ENCODE data around the gene PPP2R5C. TPM values are rescaled to one million over a fixed set of nuclear protein-coding genes. Genes with fewer than 3 reads are reported as not detected.

Gene PPP2R5C
- total RNA-seq, 1 experiment from 2014 or later: 89.9 TPM

GRCh38 chr14:101862711-101863110, 101.2 kb downstream of the PPP2R5C start:
- no peak for TF ChIP-seq ATF1 (CRISPR knock-in tag; IDR thresholded peaks at IDR 0.05)
- TF ChIP-seq ZBTB21 (CRISPR knock-in tag; IDR thresholded peaks at IDR 0.05; ENCODE audit: borderline replicate concordance): no peak
- no peak for TF ChIP-seq PRRX2 (CRISPR knock-in tag; IDR thresholded peaks at IDR 0.05)
- no peak for TF ChIP-seq MXD4 (CRISPR knock-in tag; IDR thresholded peaks at IDR 0.05; ENCODE audit: borderline replicate concordance)
- Mint-ChIP-seq H3K9me3 (no peaks in the 10 kb centered on the region), H3K36me3 (no peaks in the 10 kb centered on the region; the same call in 1 of the 2 replicates), H3K4me1 (no peaks in the 10 kb centered on the region), H3K4me3 (no peak overlapping the region), H3K27ac (no peak overlapping the region), H3K27me3 (ENCODE audit: low read depth) (no peaks in the 10 kb centered on the region)
- POLR2A ChIA-PET: no interaction called here
- CTCF ChIA-PET: no interaction called here
- ATAC-seq: no peak
- no peak for DNase-seq (ENCODE audit: low spot score)

GRCh38 chr14:101865288-101865687, 103.8 kb downstream of the PPP2R5C start:
- ATAC-seq: no peak
- Mint-ChIP-seq H3K27me3 (ENCODE audit: low read depth) (no peaks in the 10 kb centered on the region), H3K9me3 (no peaks in the 10 kb centered on the region), H3K4me1 (no peaks in the 10 kb centered on the region), H3K4me3 (no peak overlapping the region), H3K36me3 (no peaks in the 10 kb centered on the region; the same call in 1 of the 2 replicates), H3K27ac (no peak overlapping the region)
- TF ChIP-seq FOXP4 (CRISPR knock-in tag; IDR thresholded peaks at IDR 0.05) (no peak), ZNF317 (CRISPR knock-in tag; IDR thresholded peaks at IDR 0.05; ENCODE audit: borderline replicate concordance, low read depth) (no peak), ZNF512 (CRISPR knock-in tag; IDR thresholded peaks at IDR 0.05; ENCODE audit: borderline replicate concordance) (no peak), ZNF396 (CRISPR knock-in tag; IDR thresholded peaks at IDR 0.05; ENCODE audit: borderline replicate concordance) (no peak), SMAD3 (CRISPR knock-in tag; IDR thresholded peaks at IDR 0.05; ENCODE audit: borderline replicate concordance) (no peak), TEAD1 (CRISPR knock-in tag; IDR thresholded peaks at IDR 0.05) (no peak), ZNF281 (CRISPR knock-in tag; IDR thresholded peaks at IDR 0.05) (no peak), ATF3 (CRISPR knock-in tag; conservative IDR thresholded peaks at IDR 0.05) (no peak), ZNF121 (CRISPR knock-in tag; IDR thresholded peaks at IDR 0.05) (no peak), ZMAT4 (CRISPR knock-in tag; IDR thresholded peaks at IDR 0.05) (no peak), FOXK1 (CRISPR knock-in tag; IDR thresholded peaks at IDR 0.05) (no peak), NR2C2 (CRISPR knock-in tag; IDR thresholded peaks at IDR 0.05) (no peak), AFF4 (CRISPR knock-in tag; IDR thresholded peaks at IDR 0.05; ENCODE audit: borderline replicate concordance) (no peak)
- ChIA-PET CTCF (no interaction called here), POLR2A (no interaction called here)
- DNase-seq (ENCODE audit: low spot score): no peak

All from WTC11 (cell line).